ENCODE data around the gene ANKRD39.
A peak's percentile ranks its signal among the peaks of the same experiment; 100 is the strongest.
"Not testable (repeated sequence)": the region's sequence is repeated elsewhere in the genome, so short reads cannot be mapped to it uniquely, and the experiment has no call there.

Gene ANKRD39

GRCh38 chr2:96809216-96809882 lies 48.5 kb downstream of the ANKRD39 start:
- H3K9me3 Mint-ChIP-seq = no peaks in the 10 kb centered on the region
- peaks cover 22% of the 10 kb centered on the region for H3K4me1 Mint-ChIP-seq (ENCODE audit: low read depth)
- H3K4me3 Mint-ChIP-seq = no peak overlapping the region
- H3K27ac Mint-ChIP-seq = peak overlapping the region; percentile 57
- no peaks in the 10 kb centered on the region for H3K27me3 Mint-ChIP-seq (ENCODE audit: low read depth)
- peaks cover 5% of the 10 kb centered on the region for H3K36me3 Mint-ChIP-seq (ENCODE audit: low read depth)

- H3K27ac Mint-ChIP-seq = peak overlapping the region; percentile 34
These were observed 49.5 kb downstream of the ANKRD39 start for GRCh38 chr2:96808176-96808837.

GRCh38 chr2:96807127-96807471 lies 50.7 kb downstream of the ANKRD39 start:
- no peaks in the 10 kb centered on the region for H3K27me3 Mint-ChIP-seq (ENCODE audit: low read depth)
- H3K4me1 Mint-ChIP-seq (ENCODE audit: low read depth) = peaks cover 12% of the 10 kb centered on the region

More at GRCh38 chr2:96808176-96808837, 49.5 kb downstream of the ANKRD39 start:
- peaks cover 5% of the 10 kb centered on the region for H3K36me3 Mint-ChIP-seq (ENCODE audit: low read depth)
- H3K4me3 Mint-ChIP-seq = no peak overlapping the region
- peaks cover 20% of the 10 kb centered on the region for H3K4me1 Mint-ChIP-seq (ENCODE audit: low read depth)
- H3K27me3 Mint-ChIP-seq (ENCODE audit: low read depth) = no peaks in the 10 kb centered on the region
- H3K9me3 Mint-ChIP-seq = no peaks in the 10 kb centered on the region

GRCh38 chr2:96806468-96807126 lies 51.2 kb downstream of the ANKRD39 start:
- Mint-ChIP-seq H3K4me3 (peak overlapping the region; percentile 70), H3K27me3 (ENCODE audit: low read depth) (no peaks in the 10 kb centered on the region), H3K36me3 (ENCODE audit: low read depth) (peaks cover 5% of the 10 kb centered on the region), H3K9me3 (no peaks in the 10 kb centered on the region), H3K4me1 (ENCODE audit: low read depth) (peaks cover 12% of the 10 kb centered on the region), H3K27ac (peak overlapping the region; percentile 90)

More at GRCh38 chr2:96807127-96807471, 50.7 kb downstream of the ANKRD39 start:
- Mint-ChIP-seq H3K4me3 (peak overlapping the region; percentile 70), H3K36me3 (ENCODE audit: low read depth) (peaks cover 5% of the 10 kb centered on the region), H3K9me3 (no peaks in the 10 kb centered on the region), H3K27ac (peak overlapping the region; percentile 90)

GRCh38 chr2:96805946-96806345 lies 51.9 kb downstream of the ANKRD39 start:
- peaks cover 12% of the 10 kb centered on the region for H3K4me1 Mint-ChIP-seq (ENCODE audit: low read depth)
- H3K4me3 Mint-ChIP-seq; H3K36me3 Mint-ChIP-seq (ENCODE audit: low read depth); H3K27me3 Mint-ChIP-seq (ENCODE audit: low read depth); H3K9me3 Mint-ChIP-seq: not testable (repeated sequence)
- H3K27ac Mint-ChIP-seq = peak overlapping the region; percentile 90

- Mint-ChIP-seq H3K4me3 (no peak overlapping the region), H3K27ac (no peak overlapping the region), H3K4me1 (ENCODE audit: low read depth) (peaks cover 12% of the 10 kb centered on the region)
These were observed 52.8 kb downstream of the ANKRD39 start for GRCh38 chr2:96804986-96805385.

GRCh38 chr2:96802721-96803120 lies 55.1 kb downstream of the ANKRD39 start:
- no peaks in the 10 kb centered on the region for H3K9me3 Mint-ChIP-seq
- peaks cover 10% of the 10 kb centered on the region for H3K4me1 Mint-ChIP-seq (ENCODE audit: low read depth)
- H3K27me3 Mint-ChIP-seq (ENCODE audit: low read depth) = no peaks in the 10 kb centered on the region
- H3K4me3 Mint-ChIP-seq = no peak overlapping the region
- no peak overlapping the region for H3K27ac Mint-ChIP-seq
- peaks cover 6% of the 10 kb centered on the region for H3K36me3 Mint-ChIP-seq (ENCODE audit: low read depth)

More at GRCh38 chr2:96804986-96805385, 52.8 kb downstream of the ANKRD39 start:
- H3K9me3 Mint-ChIP-seq = no peaks in the 10 kb centered on the region
- no peaks in the 10 kb centered on the region for H3K27me3 Mint-ChIP-seq (ENCODE audit: low read depth)
- H3K36me3 Mint-ChIP-seq (ENCODE audit: low read depth) = peaks cover 5% of the 10 kb centered on the region

- H3K4me3 Mint-ChIP-seq = no peak overlapping the region
- no peak overlapping the region for H3K27ac Mint-ChIP-seq
- peaks cover 6% of the 10 kb centered on the region for H3K36me3 Mint-ChIP-seq (ENCODE audit: low read depth)
- peaks cover 8% of the 10 kb centered on the region for H3K4me1 Mint-ChIP-seq (ENCODE audit: low read depth)
- no peaks in the 10 kb centered on the region for H3K27me3 Mint-ChIP-seq (ENCODE audit: low read depth)
- no peaks in the 10 kb centered on the region for H3K9me3 Mint-ChIP-seq
These were observed 55.8 kb downstream of the ANKRD39 start for GRCh38 chr2:96801786-96802595.

- no peak overlapping the region for H3K27ac Mint-ChIP-seq
- H3K36me3 Mint-ChIP-seq (ENCODE audit: low read depth) = peaks cover 4% of the 10 kb centered on the region
- H3K4me1 Mint-ChIP-seq (ENCODE audit: low read depth) = peaks cover under 1% of the 10 kb centered on the region
- H3K27me3 Mint-ChIP-seq (ENCODE audit: low read depth) = no peaks in the 10 kb centered on the region
- no peak overlapping the region for H3K4me3 Mint-ChIP-seq
- H3K9me3 Mint-ChIP-seq = no peaks in the 10 kb centered on the region
These were observed 56.6 kb downstream of the ANKRD39 start for GRCh38 chr2:96801005-96801785.

- H3K4me1 Mint-ChIP-seq (ENCODE audit: low read depth) = no peaks in the 10 kb centered on the region
- no peaks in the 10 kb centered on the region for H3K9me3 Mint-ChIP-seq
- H3K36me3 Mint-ChIP-seq (ENCODE audit: low read depth) = peaks cover 4% of the 10 kb centered on the region
- no peaks in the 10 kb centered on the region for H3K27me3 Mint-ChIP-seq (ENCODE audit: low read depth)
- no peak overlapping the region for H3K27ac Mint-ChIP-seq
- no peak overlapping the region for H3K4me3 Mint-ChIP-seq
These were observed 57.5 kb downstream of the ANKRD39 start for GRCh38 chr2:96800061-96801004.

- Mint-ChIP-seq H3K27me3 (ENCODE audit: low read depth) (no peaks in the 10 kb centered on the region), H3K27ac (no peak overlapping the region), H3K4me1 (ENCODE audit: low read depth) (no peaks in the 10 kb centered on the region), H3K36me3 (ENCODE audit: low read depth) (peaks cover 4% of the 10 kb centered on the region), H3K4me3 (no peak overlapping the region), H3K9me3 (no peaks in the 10 kb centered on the region)
These were observed 58.2 kb downstream of the ANKRD39 start for GRCh38 chr2:96799623-96799935.

GRCh38 chr2:96798733-96799622 lies 58.8 kb downstream of the ANKRD39 start:
- Mint-ChIP-seq H3K4me1 (ENCODE audit: low read depth) (no peaks in the 10 kb centered on the region), H3K4me3 (no peak overlapping the region), H3K27me3 (ENCODE audit: low read depth) (no peaks in the 10 kb centered on the region), H3K27ac (no peak overlapping the region), H3K36me3 (ENCODE audit: low read depth) (peaks cover 4% of the 10 kb centered on the region), H3K9me3 (no peaks in the 10 kb centered on the region)
